HepG2 (cell line): ENCODE data around the gene ATP1A2. TPM values are rescaled to one million over a fixed set of nuclear protein-coding genes. Genes with fewer than 3 reads are reported as not detected.
A peak's percentile ranks its signal among the peaks of the same experiment; 100 is the strongest.

ENCODE experiments used
- ARNT2 ChIP-seq: sonication (generic); formaldehyde crosslinking; IDR thresholded peaks from 2 replicates; pipeline ENCODE4 v1.8.0; 2022; ENCODE audit warnings: mild to moderate bottlenecking, low read depth, missing genetic modification reagents, moderate library complexity
- FOXK1 ChIP-seq: sonication (generic); formaldehyde crosslinking; IDR thresholded peaks from 2 replicates; pipeline ENCODE4 v1.4.0; 2020; ENCODE audit warnings: low read depth, missing genetic modification reagents, borderline replicate concordance
- GPN1 ChIP-seq: sonication (generic); formaldehyde crosslinking; IDR thresholded peaks from 2 replicates; pipeline ENCODE4 v1.5.1; 2020; ENCODE audit warnings: missing genetic modification reagents, borderline replicate concordance
- HNF4G ChIP-seq, 2 experiments: sonication (generic) in 1 of 2; formaldehyde crosslinking in 1 of 2; IDR thresholded peaks; 2 replicates each; pipeline versions ENCODE4 v1.4.0 to v1.6.1; 2011 to 2020; ENCODE audit warnings: borderline replicate concordance in 2 of 2, low read depth in 2 of 2, mild to moderate bottlenecking in 2 of 2, low read length in 1 of 2, missing genetic modification reagents in 1 of 2, moderate library complexity in 1 of 2
- HOXA5 ChIP-seq: sonication (generic); formaldehyde crosslinking; IDR thresholded peaks from 2 replicates; pipeline ENCODE4 v1.4.0; 2020; ENCODE audit warnings: missing genetic modification reagents
- KDM1A ChIP-seq: IDR thresholded peaks from 2 replicates; pipeline ENCODE4 v1.6.1; 2016; ENCODE audit warnings: missing compliant biosample characterization
- KLF16 ChIP-seq, 2 experiments: sonication (generic) in 1 of 2; formaldehyde crosslinking in 1 of 2; IDR thresholded peaks; 2 replicates each; pipeline versions ENCODE4 v1.6.1 to v1.8.0; 2016 to 2023; ENCODE audit warnings: missing genetic modification reagents in 2 of 2, missing compliant biosample characterization in 1 of 2
- POGZ ChIP-seq: sonication (generic); formaldehyde crosslinking; IDR thresholded peaks from 2 replicates; pipeline ENCODE4 v1.4.0; 2020; ENCODE audit warnings: mild to moderate bottlenecking, missing genetic modification reagents
- RCOR2 ChIP-seq: IDR thresholded peaks from 2 replicates; pipeline ENCODE4 v1.6.1; 2016; ENCODE audit warnings: missing biosample characterization, missing genetic modification reagents
- ZBTB40 ChIP-seq, 2 experiments: fragments of 450-650 bp in 1 of 2; sonication (generic) in 1 of 2; formaldehyde crosslinking in 1 of 2; IDR thresholded peaks; 2 replicates each; pipeline versions ENCODE4 v1.6.1 to v1.8.0; 2016 to 2022; ENCODE audit warnings: antibody characterized with exemption in 1 of 2, mild to moderate bottlenecking in 1 of 2, missing genetic modification reagents in 1 of 2
- ZNF367 ChIP-seq: sonication (generic); formaldehyde crosslinking; IDR thresholded peaks from 2 replicates; pipeline ENCODE4 v1.4.0; 2020; ENCODE audit warnings: missing genetic modification reagents, borderline replicate concordance
- ZNF687 ChIP-seq: sonication (generic); formaldehyde crosslinking; IDR thresholded peaks from 2 replicates; pipeline ENCODE4 v1.5.1; 2020; ENCODE audit warnings: mild to moderate bottlenecking, missing genetic modification reagents, moderate library complexity
- ZSCAN29 ChIP-seq: sonication (generic); formaldehyde crosslinking; conservative IDR thresholded peaks from 2 replicates; pipeline ENCODE4 v1.4.0; 2020; ENCODE audit warnings: mild to moderate bottlenecking, missing genetic modification reagents
- polyA plus RNA-seq, 8 experiments: library from polyadenylated mRNA; depleted of rRNA in 3 of 8; stranded (reverse) in 7 of 8; unstranded in 1 of 8; fragments of >200 nt; fragmentation: Illumina TruSeq in 4 of 8; extraction: Trizol in 4 of 8; gene quantifications; 2 replicates each; pipeline versions ENCODE4 v1.2.1 to v1.2.3, GENCODE V29; 2011 to 2016; ENCODE audit warnings: low read depth in 4 of 8, missing spikeins in 1 of 8, mixed read lengths in 1 of 8; ENCODE audit not compliant: insufficient read depth in 1 of 8
- total RNA-seq, 5 experiments: library from RNA; depleted of rRNA; stranded (reverse); fragments of >200 nt; fragmentation: Illumina TruSeq; extraction: Trizol; gene quantifications; 2 replicates each; pipeline ENCODE4 v1.2.3, GENCODE V29; 2016; ENCODE audit warnings: low read depth in 1 of 5

ATP1A2 gene
- total and polyA plus RNA-seq, 2 of the 13 experiments (the other 11 are each of a cell fraction or from before 2014, with no cell fraction given) = 0.16 TPM; not detected in 1

- peak; percentile 86 for TF ChIP-seq ZNF687 (CRISPR knock-in tag)
- no peak for TF ChIP-seq ZNF367 (CRISPR knock-in tag)
- TF ChIP-seq RCOR2 (CRISPR knock-in tag) = 0 out of 2 replicates have a peak, but pooled peaks have one; percentile 26
- no peak for TF ChIP-seq GPN1 (CRISPR knock-in tag)
- TF ChIP-seq KDM1A (CRISPR knock-in tag) = no peak
- TF ChIP-seq ZSCAN29 (CRISPR knock-in tag) = no peak
- no peak for TF ChIP-seq POGZ (CRISPR knock-in tag)
- TF ChIP-seq HNF4G (IDR thresholded peaks at IDR 0.05; ENCODE audit: borderline replicate concordance, low read depth, low read length) = no peak
- TF ChIP-seq HNF4G (CRISPR knock-in tag; IDR thresholded peaks at IDR 0.05; ENCODE audit: borderline replicate concordance, low read depth) = no peak
- peak in 1 of 2 experiments; percentile 51; a peak in 1 of 4 replicates for TF ChIP-seq KLF16 (CRISPR knock-in tag; IDR thresholded peaks at IDR 0.05)
- 0 out of 2 replicates have a peak, but pooled peaks have one; percentile 42 for TF ChIP-seq ARNT2 (CRISPR knock-in tag)
- no peak for TF ChIP-seq ZBTB40 (IDR thresholded peaks at IDR 0.05)
- TF ChIP-seq ZBTB40 (CRISPR knock-in tag; IDR thresholded peaks at IDR 0.05) = no peak; the same call in 1 of the 2 replicates
- peak; percentile 40; the same call in 1 of the 2 replicates for TF ChIP-seq FOXK1 (CRISPR knock-in tag)
- TF ChIP-seq HOXA5 = no peak
Measured at GRCh38 chr1:160101037-160101716, 14.4 kb upstream of the ATP1A2 start (continued).
